Liver (tissue), 9 donors: ENCODE measurements around the gene CLK3. TPM values are rescaled to one million over a fixed set of nuclear protein-coding genes. Genes with fewer than 3 reads are reported as not detected.

Source experiments
- DNase-seq: peaks from one replicate; pipeline ENCODE4 v3.0.0-alpha.2; 2017; ENCODE audit warnings: low spot score
- H3K27ac ChIP-seq, 2 donors: one replicate each; pipeline ENCODE4 v1.7.0; 2013; ENCODE audit warnings: inconsistent platforms in 2 of 2, low read length in 2 of 2, control low read depth in 1 of 2, low read depth in 1 of 2, mild to moderate bottlenecking in 1 of 2
- H3K27me3 ChIP-seq, 4 donors: one replicate each; pipeline versions ENCODE4 v1.6.1 to v1.7.0; 2013; ENCODE audit warnings: low read length in 3 of 4, inconsistent platforms in 1 of 4, mild to moderate bottlenecking in 1 of 4, moderate library complexity in 1 of 4; ENCODE audit not compliant: control insufficient read depth in 4 of 4, insufficient read depth in 4 of 4
- H3K36me3 ChIP-seq, 4 donors: one replicate each; pipeline versions ENCODE4 v1.6.1 to v1.7.0; 2013; ENCODE audit warnings: low read length in 3 of 4, mild to moderate bottlenecking in 3 of 4, low read depth in 1 of 4, moderate library complexity in 1 of 4; ENCODE audit not compliant: control insufficient read depth in 4 of 4, insufficient read depth in 3 of 4
- H3K4me1 ChIP-seq, 4 donors: one replicate each; pipeline versions ENCODE4 v1.6.1 to v1.7.0; 2013; ENCODE audit warnings: low read length in 3 of 4, mild to moderate bottlenecking in 3 of 4, moderate library complexity in 1 of 4; ENCODE audit not compliant: control insufficient read depth in 4 of 4, insufficient read depth in 4 of 4
- H3K4me3 ChIP-seq, 3 donors: one replicate each; pipeline versions ENCODE4 v1.6.1 to v1.7.0; 2013; ENCODE audit warnings: low read length in 3 of 3, control low read depth in 1 of 3, low read depth in 1 of 3, mild to moderate bottlenecking in 1 of 3
- H3K9ac ChIP-seq, 2 donors: one replicate each; pipeline ENCODE4 v1.7.0; 2013; ENCODE audit warnings: low read length in 2 of 2, mild to moderate bottlenecking in 2 of 2, moderate library complexity in 2 of 2, control low read depth in 1 of 2, low read depth in 1 of 2
- H3K9me3 ChIP-seq, 4 donors: one replicate each; pipeline versions ENCODE4 v1.6.1 to v1.7.0; 2013; ENCODE audit warnings: low read length in 3 of 4; ENCODE audit not compliant: control insufficient read depth in 4 of 4
- EGR1 ChIP-seq, 2 donors: IDR thresholded peaks; 2 replicates each; pipeline ENCODE4 v1.6.1; 2016 to 2018; ENCODE audit warnings: antibody characterized with exemption in 2 of 2, low read depth in 2 of 2
- FOXA1 ChIP-seq: IDR thresholded peaks from 2 replicates; pipeline ENCODE4 v1.6.1; 2016; ENCODE audit warnings: antibody characterized with exemption
- FOXA2 ChIP-seq: IDR thresholded peaks from 2 replicates; pipeline ENCODE4 v1.6.1; 2016; ENCODE audit warnings: antibody characterized with exemption
- GABPA ChIP-seq, 2 donors: IDR thresholded peaks in 1 of 2; conservative IDR thresholded peaks in 1 of 2; 2 replicates each; pipeline ENCODE4 v1.6.1; 2016; ENCODE audit warnings: antibody characterized with exemption in 2 of 2, mild to moderate bottlenecking in 1 of 2, moderate library complexity in 1 of 2
- HNF4A ChIP-seq, 2 donors: conservative IDR thresholded peaks; 2 replicates each; pipeline ENCODE4 v1.6.1; 2016; ENCODE audit warnings: antibody characterized with exemption in 2 of 2, mild to moderate bottlenecking in 2 of 2
- HNF4G ChIP-seq: IDR thresholded peaks from 2 replicates; pipeline ENCODE4 v1.6.1; 2016; ENCODE audit warnings: antibody characterized with exemption
- JUND ChIP-seq, 2 donors: IDR thresholded peaks; 2 replicates each; pipeline ENCODE4 v1.6.1; 2016; ENCODE audit warnings: antibody characterized with exemption in 2 of 2
- NR2F2 ChIP-seq: IDR thresholded peaks from 2 replicates; pipeline ENCODE4 v1.6.1; 2016; ENCODE audit warnings: antibody characterized with exemption
- RAD21 ChIP-seq, 2 donors: IDR thresholded peaks; 2 replicates each; pipeline ENCODE4 v1.6.1; 2016; ENCODE audit warnings: antibody characterized with exemption in 2 of 2, mild to moderate bottlenecking in 2 of 2
- RXRA ChIP-seq, 2 donors: IDR thresholded peaks; 2 replicates each; pipeline ENCODE4 v1.6.1; 2017 to 2018; ENCODE audit warnings: antibody characterized with exemption in 2 of 2, mild to moderate bottlenecking in 1 of 2
- SP1 ChIP-seq: IDR thresholded peaks from 2 replicates; pipeline ENCODE4 v1.6.1; 2018; ENCODE audit warnings: antibody characterized with exemption, mild to moderate bottlenecking
- TAF1 ChIP-seq: conservative IDR thresholded peaks from 2 replicates; pipeline ENCODE4 v1.6.1; 2016; ENCODE audit warnings: antibody characterized with exemption, mild to moderate bottlenecking
- YY1 ChIP-seq: IDR thresholded peaks from 2 replicates; pipeline ENCODE4 v1.6.1; 2016; ENCODE audit warnings: antibody characterized with exemption, mild to moderate bottlenecking
- WGBS: extraction: QIAGEN DNeasy Blood & Tissue Kit; methylation state at CpG from one replicate; pipeline ENCODE4 v1.1.7; 2013; 5-methylcytosine and 5-hydroxymethylcytosine counted together
- polyA plus RNA-seq, 2 donors: library from polyadenylated mRNA; stranded (reverse) in 1 of 2; unstranded in 1 of 2; fragments of 200-250 nt in 1 of 2; fragments of >200 nt in 1 of 2; fragmentation: Nextera tagmentation in 1 of 2; extraction: Ambion mirVana in 1 of 2; gene quantifications; one replicate each; pipeline versions ENCODE4 v1.2.1 to v1.2.3, GENCODE V29; 2013 to 2015
- total RNA-seq, 2 donors: library from RNA; depleted of rRNA; stranded (reverse); fragments of >200 nt; gene quantifications; one replicate each; pipeline ENCODE4 v1.2.3, GENCODE V29; 2014
- TF ChIP-seq, protein P1 (sequence below): IDR thresholded peaks from 2 replicates; pipeline ENCODE4 v1.6.1; 2016; ENCODE audit warnings: antibody characterized with exemption
- TF ChIP-seq, protein P2 (sequence below): IDR thresholded peaks from 2 replicates; pipeline ENCODE4 v1.6.1; 2016; ENCODE audit warnings: antibody characterized with exemption
- TF ChIP-seq, protein P3 (sequence below): IDR thresholded peaks from 2 replicates; pipeline ENCODE4 v1.6.1; 2016; ENCODE audit warnings: antibody characterized with exemption, mild to moderate bottlenecking
- TF ChIP-seq, protein P4 (sequence below): IDR thresholded peaks from 2 replicates; pipeline ENCODE4 v1.6.1; 2016; ENCODE audit warnings: antibody characterized with exemption
- TF ChIP-seq, protein P5 (sequence below): fragments of 150-350 bp; IDR thresholded peaks from 2 replicates; pipeline ENCODE4 v1.5.1; 2017; ENCODE audit warnings: improper control_type of control experiment, low read depth, low read length; ENCODE audit not compliant: missing input control
- donor health status: healthy.
- donor health status: healthy.
- donor health status: healthy.
- donor health status: healthy.
- donor health status: healthy.

Gene CLK3
- total and polyA plus RNA-seq, 4 donors = 20.1 to 66.8 (median 28.4) TPM

DNA sequence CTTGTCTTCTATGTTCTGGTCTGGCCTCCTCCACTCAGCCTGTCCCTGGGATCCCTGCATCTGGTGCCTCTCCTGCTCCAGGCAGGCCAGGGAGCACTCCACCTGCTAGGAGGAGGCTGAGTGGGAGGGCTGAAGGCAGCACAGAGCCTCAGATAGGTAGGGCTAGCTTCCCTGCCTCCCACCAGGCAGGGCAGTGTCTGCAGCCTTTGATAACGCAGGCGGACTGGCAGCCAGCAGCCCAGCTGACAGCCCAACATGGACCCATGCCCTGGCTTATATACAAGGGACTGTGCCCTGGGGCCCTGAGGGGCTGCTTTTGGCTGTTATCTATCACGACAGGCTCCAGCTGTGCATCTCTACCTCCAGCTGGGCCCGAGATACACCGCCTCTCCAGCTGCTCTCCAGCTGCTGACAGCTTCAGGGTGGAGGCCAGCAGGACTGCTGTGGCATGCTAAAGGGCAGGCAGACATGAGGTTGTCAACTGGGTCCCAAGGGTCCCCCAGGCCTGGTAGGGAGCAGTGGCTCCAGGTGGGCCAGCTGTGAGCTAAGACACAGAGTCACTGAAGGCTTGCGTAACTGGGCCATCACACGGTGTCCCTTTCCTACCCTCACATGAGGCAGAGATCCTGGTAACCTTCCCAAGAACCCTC lies 5.2 kb upstream of the CLK3 start:
- peak; percentile 89 for DNase-seq
- Histone ChIP-seq H3K4me1 (peaks cover 0 to 6% (median 2%) of the 10 kb centered on the region in 4 donors), H3K9me3 (no peaks in the 10 kb centered on the region), H3K4me3 (no peak overlapping the region), H3K36me3 (no peaks in the 10 kb centered on the region), H3K9ac (no peak overlapping the region), H3K27ac (no peak overlapping the region), H3K27me3 (no peaks in the 10 kb centered on the region)
- TF ChIP-seq RXRA (IDR thresholded peaks at IDR 0.05) = no peak
- TF ChIP-seq, protein P1, sequence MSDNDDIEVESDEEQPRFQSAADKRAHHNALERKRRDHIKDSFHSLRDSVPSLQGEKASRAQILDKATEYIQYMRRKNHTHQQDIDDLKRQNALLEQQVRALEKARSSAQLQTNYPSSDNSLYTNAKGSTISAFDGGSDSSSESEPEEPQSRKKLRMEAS = no peak
- no peak for TF ChIP-seq FOXA1
- no peak for TF ChIP-seq RAD21 (IDR thresholded peaks at IDR 0.05)
- TF ChIP-seq YY1 = no peak
- no peak for TF ChIP-seq EGR1 (IDR thresholded peaks at IDR 0.05; ENCODE audit: low read depth in 2 of 2)
- TF ChIP-seq, protein P2, sequence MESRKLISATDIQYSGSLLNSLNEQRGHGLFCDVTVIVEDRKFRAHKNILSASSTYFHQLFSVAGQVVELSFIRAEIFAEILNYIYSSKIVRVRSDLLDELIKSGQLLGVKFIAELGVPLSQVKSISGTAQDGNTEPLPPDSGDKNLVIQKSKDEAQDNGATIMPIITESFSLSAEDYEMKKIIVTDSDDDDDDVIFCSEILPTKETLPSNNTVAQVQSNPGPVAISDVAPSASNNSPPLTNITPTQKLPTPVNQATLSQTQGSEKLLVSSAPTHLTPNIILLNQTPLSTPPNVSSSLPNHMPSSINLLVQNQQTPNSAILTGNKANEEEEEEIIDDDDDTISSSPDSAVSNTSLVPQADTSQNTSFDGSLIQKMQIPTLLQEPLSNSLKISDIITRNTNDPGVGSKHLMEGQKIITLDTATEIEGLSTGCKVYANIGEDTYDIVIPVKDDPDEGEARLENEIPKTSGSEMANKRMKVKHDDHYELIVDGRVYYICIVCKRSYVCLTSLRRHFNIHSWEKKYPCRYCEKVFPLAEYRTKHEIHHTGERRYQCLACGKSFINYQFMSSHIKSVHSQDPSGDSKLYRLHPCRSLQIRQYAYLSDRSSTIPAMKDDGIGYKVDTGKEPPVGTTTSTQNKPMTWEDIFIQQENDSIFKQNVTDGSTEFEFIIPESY = no peak
- no peak for TF ChIP-seq GABPA (IDR thresholded peaks at IDR 0.05 in 1 of 2, conservative IDR thresholded peaks at IDR 0.05 in 1 of 2)
- TF ChIP-seq HNF4A (conservative IDR thresholded peaks at IDR 0.05) = no peak
- no peak for TF ChIP-seq FOXA2
- no peak for TF ChIP-seq HNF4G
- TF ChIP-seq TAF1 = no peak
- TF ChIP-seq, protein P3, sequence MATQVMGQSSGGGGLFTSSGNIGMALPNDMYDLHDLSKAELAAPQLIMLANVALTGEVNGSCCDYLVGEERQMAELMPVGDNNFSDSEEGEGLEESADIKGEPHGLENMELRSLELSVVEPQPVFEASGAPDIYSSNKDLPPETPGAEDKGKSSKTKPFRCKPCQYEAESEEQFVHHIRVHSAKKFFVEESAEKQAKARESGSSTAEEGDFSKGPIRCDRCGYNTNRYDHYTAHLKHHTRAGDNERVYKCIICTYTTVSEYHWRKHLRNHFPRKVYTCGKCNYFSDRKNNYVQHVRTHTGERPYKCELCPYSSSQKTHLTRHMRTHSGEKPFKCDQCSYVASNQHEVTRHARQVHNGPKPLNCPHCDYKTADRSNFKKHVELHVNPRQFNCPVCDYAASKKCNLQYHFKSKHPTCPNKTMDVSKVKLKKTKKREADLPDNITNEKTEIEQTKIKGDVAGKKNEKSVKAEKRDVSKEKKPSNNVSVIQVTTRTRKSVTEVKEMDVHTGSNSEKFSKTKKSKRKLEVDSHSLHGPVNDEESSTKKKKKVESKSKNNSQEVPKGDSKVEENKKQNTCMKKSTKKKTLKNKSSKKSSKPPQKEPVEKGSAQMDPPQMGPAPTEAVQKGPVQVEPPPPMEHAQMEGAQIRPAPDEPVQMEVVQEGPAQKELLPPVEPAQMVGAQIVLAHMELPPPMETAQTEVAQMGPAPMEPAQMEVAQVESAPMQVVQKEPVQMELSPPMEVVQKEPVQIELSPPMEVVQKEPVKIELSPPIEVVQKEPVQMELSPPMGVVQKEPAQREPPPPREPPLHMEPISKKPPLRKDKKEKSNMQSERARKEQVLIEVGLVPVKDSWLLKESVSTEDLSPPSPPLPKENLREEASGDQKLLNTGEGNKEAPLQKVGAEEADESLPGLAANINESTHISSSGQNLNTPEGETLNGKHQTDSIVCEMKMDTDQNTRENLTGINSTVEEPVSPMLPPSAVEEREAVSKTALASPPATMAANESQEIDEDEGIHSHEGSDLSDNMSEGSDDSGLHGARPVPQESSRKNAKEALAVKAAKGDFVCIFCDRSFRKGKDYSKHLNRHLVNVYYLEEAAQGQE = no peak
- no peak for TF ChIP-seq JUND (IDR thresholded peaks at IDR 0.05)
- TF ChIP-seq, protein P4, sequence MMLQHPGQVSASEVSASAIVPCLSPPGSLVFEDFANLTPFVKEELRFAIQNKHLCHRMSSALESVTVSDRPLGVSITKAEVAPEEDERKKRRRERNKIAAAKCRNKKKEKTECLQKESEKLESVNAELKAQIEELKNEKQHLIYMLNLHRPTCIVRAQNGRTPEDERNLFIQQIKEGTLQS = no peak
- no peak for TF ChIP-seq SP1
- no peak for TF ChIP-seq NR2F2
- TF ChIP-seq, protein P5, sequence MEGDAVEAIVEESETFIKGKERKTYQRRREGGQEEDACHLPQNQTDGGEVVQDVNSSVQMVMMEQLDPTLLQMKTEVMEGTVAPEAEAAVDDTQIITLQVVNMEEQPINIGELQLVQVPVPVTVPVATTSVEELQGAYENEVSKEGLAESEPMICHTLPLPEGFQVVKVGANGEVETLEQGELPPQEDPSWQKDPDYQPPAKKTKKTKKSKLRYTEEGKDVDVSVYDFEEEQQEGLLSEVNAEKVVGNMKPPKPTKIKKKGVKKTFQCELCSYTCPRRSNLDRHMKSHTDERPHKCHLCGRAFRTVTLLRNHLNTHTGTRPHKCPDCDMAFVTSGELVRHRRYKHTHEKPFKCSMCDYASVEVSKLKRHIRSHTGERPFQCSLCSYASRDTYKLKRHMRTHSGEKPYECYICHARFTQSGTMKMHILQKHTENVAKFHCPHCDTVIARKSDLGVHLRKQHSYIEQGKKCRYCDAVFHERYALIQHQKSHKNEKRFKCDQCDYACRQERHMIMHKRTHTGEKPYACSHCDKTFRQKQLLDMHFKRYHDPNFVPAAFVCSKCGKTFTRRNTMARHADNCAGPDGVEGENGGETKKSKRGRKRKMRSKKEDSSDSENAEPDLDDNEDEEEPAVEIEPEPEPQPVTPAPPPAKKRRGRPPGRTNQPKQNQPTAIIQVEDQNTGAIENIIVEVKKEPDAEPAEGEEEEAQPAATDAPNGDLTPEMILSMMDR = no peak
- WGBS = 82% methylated on average over 7 of the region's 7 CpGs
